IMR-90 (cell line): ENCODE measurements around the gene IQSEC1. TPM values are rescaled to one million over a fixed set of nuclear protein-coding genes. Genes with fewer than 3 reads are reported as not detected.

Experiments
- ATAC-seq: fragments of 200-7000 bp; cut with Tn5 transposase; 2 replicates; pipeline ENCODE4 v1.9.1; 2020; ENCODE audit warnings: low read depth, mild to moderate bottlenecking, moderate library complexity
- BruUV-seq: library from RNA; stranded (reverse); fragments of 400-500 nt; replicated peaks from 2 replicates; lab custom pipeline; 2021; lab: Mats Ljungman, UMichigan
- CTCF ChIA-PET: fragments of 300-600 bp; formaldehyde crosslinking; extraction: SDS; loops from one replicate; lab custom pipeline; 2021; ENCODE audit warnings: antibody characterized with exemption; lab: Yijun Ruan, JAX
- POLR2A ChIA-PET: fragments of 300-600 bp; sonication (Branson Sonifier 250); formaldehyde crosslinking; loops from one replicate; lab custom pipeline; 2022; ENCODE audit warnings: antibody characterized with exemption; ENCODE audit not compliant: unreplicated experiment; lab: Charles Lee
- DNase-seq: peaks from one replicate; pipeline ENCODE4 v3.0.0; 2013
- H2AFZ ChIP-seq: replicated peaks from 2 replicates; pipeline ENCODE3; 2013; ENCODE audit warnings: low read length, mild to moderate bottlenecking; ENCODE audit not compliant: poor library complexity
- H2AK5ac ChIP-seq: 2 replicates; pipeline ENCODE4 v1.6.1; 2013; ENCODE audit warnings: low read depth, low read length, inconsistent platforms
- H2AK9ac ChIP-seq: replicated peaks from 2 replicates; pipeline ENCODE3; 2013; ENCODE audit warnings: mild to moderate bottlenecking, low read depth, low read length, moderate library complexity; ENCODE audit not compliant: poor library complexity
- H2BK120ac ChIP-seq: 2 replicates; pipeline ENCODE4 v1.6.1; 2013; ENCODE audit warnings: low read depth, low read length, inconsistent platforms
- H2BK15ac ChIP-seq: 3 replicates; pipeline ENCODE4 v1.6.1; 2013; ENCODE audit warnings: low read depth, low read length, inconsistent platforms
- H2BK20ac ChIP-seq: 2 replicates; pipeline ENCODE4 v1.6.1; 2013; ENCODE audit warnings: low read depth, mild to moderate bottlenecking, inconsistent platforms, low read length, moderate library complexity
- H2BK5ac ChIP-seq: 2 replicates; pipeline ENCODE4 v1.6.1; 2013; ENCODE audit warnings: mild to moderate bottlenecking, low read depth, low read length, inconsistent platforms; ENCODE audit not compliant: poor library complexity, severe bottlenecking
- H3K14ac ChIP-seq: replicated peaks from 2 replicates; pipeline ENCODE4 v1.6.1; 2013; ENCODE audit warnings: low read depth, low read length, inconsistent platforms
- H3K18ac ChIP-seq: 2 replicates; pipeline ENCODE4 v1.6.1; 2013; ENCODE audit warnings: low read depth, low read length, control low read depth
- H3K23ac ChIP-seq: 2 replicates; pipeline ENCODE4 v1.6.1; 2013; ENCODE audit warnings: low read depth, low read length, inconsistent platforms
- H3K27ac ChIP-seq: 2 replicates; pipeline ENCODE4 v1.5.1; 2013; ENCODE audit warnings: mild to moderate bottlenecking, control low read depth, low read length; ENCODE audit not compliant: insufficient read depth
- H3K27me3 ChIP-seq: 2 replicates; pipeline ENCODE4 v1.6.1; 2013; ENCODE audit warnings: low read length; ENCODE audit not compliant: control insufficient read depth, insufficient read depth
- H3K36me3 ChIP-seq: 2 replicates; pipeline ENCODE4 v1.6.1; 2013; ENCODE audit warnings: low read length, mixed read lengths; ENCODE audit not compliant: control insufficient read depth, insufficient read depth
- H3K4ac ChIP-seq: 2 replicates; pipeline ENCODE4 v1.6.1; 2013; ENCODE audit warnings: low read depth, low read length, inconsistent platforms
- H3K4me1 ChIP-seq: 2 replicates; pipeline ENCODE4 v1.6.1; 2013; ENCODE audit warnings: low read length, mixed read lengths; ENCODE audit not compliant: control insufficient read depth, insufficient read depth
- H3K4me2 ChIP-seq: 2 replicates; pipeline ENCODE4 v1.6.1; 2013; ENCODE audit warnings: low read depth, mild to moderate bottlenecking, control low read depth, low read length, moderate library complexity
- H3K4me3 ChIP-seq: 2 replicates; pipeline ENCODE4 v1.5.1; 2013; ENCODE audit warnings: low read depth, mild to moderate bottlenecking, control low read depth, low read length, moderate library complexity; ENCODE audit not compliant: insufficient read depth
- H3K56ac ChIP-seq: 2 replicates; pipeline ENCODE4 v1.6.1; 2013; ENCODE audit warnings: low read length, inconsistent platforms; ENCODE audit not compliant: insufficient read depth; ENCODE audit errors: extremely low read depth
- H3K79me1 ChIP-seq, 2 experiments: 2 replicates each; pipeline ENCODE4 v1.6.1; 2013; ENCODE audit warnings: low read length in 2 of 2, inconsistent platforms in 1 of 2, low read depth in 1 of 2
- H3K9ac ChIP-seq: 2 replicates; pipeline ENCODE4 v1.6.1; 2013; ENCODE audit warnings: low read depth, low read length, control low read depth
- H3K9me1 ChIP-seq: 2 replicates; pipeline ENCODE4 v1.6.1; 2013; ENCODE audit warnings: low read length, inconsistent platforms; ENCODE audit not compliant: insufficient read depth
- H3K9me3 ChIP-seq: 2 replicates; pipeline ENCODE4 v1.6.1; 2013; ENCODE audit warnings: low read length; ENCODE audit not compliant: control insufficient read depth, insufficient read depth
- H4K20me1 ChIP-seq: 2 replicates; pipeline ENCODE4 v1.6.1; 2013; ENCODE audit warnings: low read length, inconsistent platforms; ENCODE audit not compliant: insufficient read depth
- H4K5ac ChIP-seq: 2 replicates; pipeline ENCODE4 v1.6.1; 2013; ENCODE audit warnings: mild to moderate bottlenecking, low read depth, low read length, control low read depth
- H4K8ac ChIP-seq, 2 experiments: 2 replicates each; pipeline ENCODE4 v1.6.1; 2013; ENCODE audit warnings: low read depth in 2 of 2, low read length in 2 of 2, control low read depth in 1 of 2, inconsistent platforms in 1 of 2
- H4K91ac ChIP-seq: 2 replicates; pipeline ENCODE4 v1.6.1; 2013; ENCODE audit warnings: low read depth, low read length, inconsistent platforms; ENCODE audit not compliant: insufficient read depth
- CEBPB ChIP-seq: IDR thresholded peaks from 2 replicates; pipeline ENCODE4 v1.6.1; 2012; ENCODE audit warnings: low read depth, low read length, improper control_type of control experiment
- CHD1 ChIP-seq: IDR thresholded peaks from 2 replicates; pipeline ENCODE4 v1.6.1; 2012; ENCODE audit warnings: low read depth, low read length, improper control_type of control experiment
- CTCF ChIP-seq: conservative IDR thresholded peaks from 2 replicates; pipeline ENCODE4 v1.5.1; 2012; ENCODE audit warnings: mild to moderate bottlenecking, low read depth, low read length, improper control_type of control experiment
- FOS ChIP-seq: fragments of 150-350 bp; IDR thresholded peaks from 2 replicates; pipeline ENCODE4 v1.6.1; 2016; ENCODE audit warnings: low read depth, low read length
- MAFK ChIP-seq: IDR thresholded peaks from 2 replicates; pipeline ENCODE4 v1.6.1; 2012; ENCODE audit warnings: low read depth, low read length, improper control_type of control experiment
- MXI1 ChIP-seq: IDR thresholded peaks from 2 replicates; pipeline ENCODE4 v1.6.1; 2012; ENCODE audit warnings: low read depth, mild to moderate bottlenecking, low read length, moderate library complexity, borderline replicate concordance
- NFE2L2 ChIP-seq: fragments of 150-350 bp; IDR thresholded peaks from 2 replicates; pipeline ENCODE4 v1.6.1; 2016; ENCODE audit warnings: low read depth, mild to moderate bottlenecking, low read length
- POLR2A ChIP-seq: IDR thresholded peaks from 2 replicates; pipeline ENCODE4 v1.6.1; 2012; ENCODE audit warnings: mild to moderate bottlenecking, low read depth, low read length
- RCOR1 ChIP-seq: IDR thresholded peaks from 2 replicates; pipeline ENCODE4 v1.6.1; 2012; ENCODE audit warnings: mild to moderate bottlenecking, low read length, improper control_type of control experiment; ENCODE audit not compliant: insufficient replicate concordance
- RFX5 ChIP-seq: IDR thresholded peaks from 2 replicates; pipeline ENCODE4 v1.8.0; 2012; ENCODE audit warnings: low read depth, mild to moderate bottlenecking, low read length, moderate library complexity
- SMC3 ChIP-seq: fragments of 150-350 bp; IDR thresholded peaks from 2 replicates; pipeline ENCODE4 v1.6.1; 2016; ENCODE audit warnings: low read depth, mild to moderate bottlenecking, antibody characterized with exemption, low read length, moderate library complexity
- USF2 ChIP-seq: fragments of 150-350 bp; IDR thresholded peaks from 2 replicates; pipeline ENCODE4 v1.6.1; 2017; ENCODE audit warnings: mild to moderate bottlenecking, antibody characterized with exemption, low read length, low read depth
- WGBS, 2 experiments: methylation state at CpG; one replicate each; pipeline versions ENCODE4 v1.1.5 to v1.1.7; 2013; ENCODE audit warnings: missing lambda C conversion rate in 2 of 2; ENCODE audit not compliant: insufficient read length in 1 of 2; ENCODE audit errors: extremely low coverage in 2 of 2; 5-methylcytosine and 5-hydroxymethylcytosine counted together
- dilution Hi-C: fragments of 300-500 bp; cut with HindIII; formaldehyde crosslinking; loops from one replicate; pipeline ENCODE4 v1.14.3; 2018; ENCODE audit warnings: low sequenced_read_pairs; ENCODE audit not compliant: unreplicated experiment
- in situ Hi-C: fragments of 300-500 bp; cut with MboI; formaldehyde crosslinking; loops from 3 replicates; pipeline ENCODE4 v1.14.3; 2019; ENCODE audit warnings: low sequenced_read_pairs, inconsistent platforms, mixed read lengths
- intact Hi-C: fragments of 100-400 bp; cut with micrococcal nuclease; formaldehyde crosslinking; loops from 2 replicates; pipeline ENCODE4 v1.10.0; 2022
- polyA plus RNA-seq, 3 experiments: library from polyadenylated mRNA; depleted of rRNA; stranded (reverse); fragments of >200 nt; gene quantifications; 2 replicates each; pipeline ENCODE4 v1.2.3, GENCODE V29; 2012; ENCODE audit warnings: low replicate concordance in 1 of 3
- total RNA-seq: library from RNA; depleted of rRNA; stranded (reverse); fragments of >200 nt; gene quantifications from 2 replicates; pipeline ENCODE4 v1.2.3, GENCODE V29; 2012
- TF ChIP-seq, protein P1 (sequence below): fragments of 150-350 bp; IDR thresholded peaks from 2 replicates; pipeline ENCODE4 v1.6.1; 2016; ENCODE audit warnings: low read depth, mild to moderate bottlenecking, low read length, moderate library complexity, borderline replicate concordance

IQSEC1 gene
- total and polyA plus RNA-seq, 2 of the 4 experiments (the other 2 are of a cell fraction): 5.9 to 11.9 TPM

GRCh38 chr3:12934431-12934830 is 138.8 kb downstream of the IQSEC1 start:
- POLR2A ChIA-PET: no interaction called here
- peaks cover 40% of the 10 kb centered on the region for H3K36me3 ChIP-seq

More at GRCh38 chr3:12934431-12934830, 138.8 kb downstream of the IQSEC1 start:
- in situ Hi-C loops: no loop called here
- H3K4me2 ChIP-seq: no peak overlapping the region
- no peak overlapping the region for H2BK120ac ChIP-seq
- no peak overlapping the region for H4K5ac ChIP-seq
- DNase-seq: no peak
- no peak overlapping the region for H3K23ac ChIP-seq
- no peak overlapping the region for H3K56ac ChIP-seq
- no peak overlapping the region for H3K14ac ChIP-seq
- H3K18ac ChIP-seq: no peak overlapping the region
- no peak overlapping the region for H3K27ac ChIP-seq
- no peaks in the 10 kb centered on the region for H3K9me3 ChIP-seq
- no peak overlapping the region for H3K4me3 ChIP-seq
- peaks cover 19 to 37% of the 10 kb centered on the region in 2 experiments for H3K79me1 ChIP-seq
- CTCF ChIA-PET: no interaction called here
- no peaks in the 10 kb centered on the region for H3K27me3 ChIP-seq
- WGBS, 2 experiments: 53% methylated on average over 3 of the region's 8 CpGs; no CpG with 5 or more reads in 1 of the 2 experiments
- H4K91ac ChIP-seq: no peak overlapping the region
- intact Hi-C loops: no loop called here
- TF ChIP-seq MAFK (no peak), USF2 (no peak), CEBPB (no peak), POLR2A (no peak), FOS (no peak), SMC3 (no peak), CTCF (no peak), RCOR1 (no peak), CHD1 (no peak), MXI1 (no peak), NFE2L2 (no peak), RFX5 (no peak)
- TF ChIP-seq, protein P1, sequence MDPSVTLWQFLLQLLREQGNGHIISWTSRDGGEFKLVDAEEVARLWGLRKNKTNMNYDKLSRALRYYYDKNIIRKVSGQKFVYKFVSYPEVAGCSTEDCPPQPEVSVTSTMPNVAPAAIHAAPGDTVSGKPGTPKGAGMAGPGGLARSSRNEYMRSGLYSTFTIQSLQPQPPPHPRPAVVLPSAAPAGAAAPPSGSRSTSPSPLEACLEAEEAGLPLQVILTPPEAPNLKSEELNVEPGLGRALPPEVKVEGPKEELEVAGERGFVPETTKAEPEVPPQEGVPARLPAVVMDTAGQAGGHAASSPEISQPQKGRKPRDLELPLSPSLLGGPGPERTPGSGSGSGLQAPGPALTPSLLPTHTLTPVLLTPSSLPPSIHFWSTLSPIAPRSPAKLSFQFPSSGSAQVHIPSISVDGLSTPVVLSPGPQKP: no peak
- peaks cover 48% of the 10 kb centered on the region for H4K20me1 ChIP-seq
- peak overlapping the region; percentile 20 for H2AK9ac ChIP-seq
- H3K4ac ChIP-seq: no peak overlapping the region
- peaks cover 16% of the 10 kb centered on the region; the same call in 1 of the 2 replicates for H3K9me1 ChIP-seq
- H3K9ac ChIP-seq: no peak overlapping the region
- H2BK15ac ChIP-seq: no peak overlapping the region
- no peak overlapping the region for H2AK5ac ChIP-seq
- no peak overlapping the region for H2BK20ac ChIP-seq
- dilution Hi-C loops: no loop called here
- no peak overlapping the region for H2BK5ac ChIP-seq
- no peak for ATAC-seq
- no peak overlapping the region for H2AFZ ChIP-seq
- peaks cover 9% of the 10 kb centered on the region; the same call in 1 of the 2 replicates for H3K4me1 ChIP-seq
- H4K8ac ChIP-seq: no peak overlapping the region
- BruUV-seq: no TSS peak
